GM20431 (cell line): ENCODE data around the gene POP4.
"Not testable (repeated sequence)": the region's sequence is repeated elsewhere in the genome, so short reads cannot be mapped to it uniquely, and the experiment has no call there.

Experiments
- in situ Hi-C: fragments of 300-500 bp; cut with MseI, MboI; formaldehyde crosslinking; loops from one replicate; pipeline ENCODE4 v1.15.0; 2020; ENCODE audit warnings: low sequenced_read_pairs; ENCODE audit not compliant: unreplicated experiment

The POP4 gene, protein sequence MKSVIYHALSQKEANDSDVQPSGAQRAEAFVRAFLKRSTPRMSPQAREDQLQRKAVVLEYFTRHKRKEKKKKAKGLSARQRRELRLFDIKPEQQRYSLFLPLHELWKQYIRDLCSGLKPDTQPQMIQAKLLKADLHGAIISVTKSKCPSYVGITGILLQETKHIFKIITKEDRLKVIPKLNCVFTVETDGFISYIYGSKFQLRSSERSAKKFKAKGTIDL

GRCh38 chr19:29605653-29606419, at the start of gene POP4:
POP4 (plus strand) TSS chr19:29606283; CDS start chr19:29606319, 36 bp downstream.
- in situ Hi-C loops, result loop anchor here (10.0 kb wide), 1 partner anchor 99 kb away; no protein-coding TSS in a partner anchor

DNA sequence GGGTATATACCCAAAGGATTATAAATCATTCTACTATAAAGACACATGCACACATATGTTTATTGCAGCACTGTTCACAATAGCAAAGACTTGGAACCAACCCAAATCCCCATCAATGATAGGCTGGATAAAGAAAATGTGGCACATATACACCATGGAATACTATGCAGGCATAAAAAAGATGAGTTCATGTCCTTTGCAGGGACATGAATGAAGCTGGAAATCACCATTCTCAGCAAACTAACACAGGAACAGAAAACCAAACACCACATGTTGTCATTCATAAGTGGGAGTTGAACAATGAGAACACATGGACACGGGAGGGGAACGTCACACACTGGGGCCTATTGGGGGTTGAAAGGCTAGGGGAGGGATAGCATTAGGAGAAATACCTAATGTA, 47.0 kb upstream of the POP4 start:
- in situ Hi-C loops, result not testable (repeated sequence)

DNA sequence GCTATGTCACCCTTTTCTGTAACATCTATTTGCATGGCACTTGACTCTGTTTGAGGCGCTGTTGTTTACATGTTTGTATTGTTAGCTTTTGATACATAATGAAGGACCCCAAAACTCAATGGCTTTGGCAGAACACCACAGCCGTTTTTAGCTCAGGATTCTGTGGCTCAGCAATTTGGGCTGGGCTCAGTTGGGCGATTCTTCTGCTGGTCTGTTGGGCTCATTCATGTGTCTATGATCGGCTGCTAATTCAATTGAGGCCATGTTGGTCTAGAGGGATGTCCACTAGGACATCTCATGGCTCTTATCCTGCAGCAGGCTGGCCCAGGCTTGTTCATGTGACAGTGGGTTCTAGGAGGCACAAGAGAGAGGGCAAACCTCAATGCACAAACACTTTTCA, 46.3 kb upstream of the POP4 start:
- in situ Hi-C loops, result no loop called here

- in situ Hi-C loops, result no loop called here
Measured at GRCh38 chr19:29560313-29561075, 45.6 kb upstream of the POP4 start.

DNA sequence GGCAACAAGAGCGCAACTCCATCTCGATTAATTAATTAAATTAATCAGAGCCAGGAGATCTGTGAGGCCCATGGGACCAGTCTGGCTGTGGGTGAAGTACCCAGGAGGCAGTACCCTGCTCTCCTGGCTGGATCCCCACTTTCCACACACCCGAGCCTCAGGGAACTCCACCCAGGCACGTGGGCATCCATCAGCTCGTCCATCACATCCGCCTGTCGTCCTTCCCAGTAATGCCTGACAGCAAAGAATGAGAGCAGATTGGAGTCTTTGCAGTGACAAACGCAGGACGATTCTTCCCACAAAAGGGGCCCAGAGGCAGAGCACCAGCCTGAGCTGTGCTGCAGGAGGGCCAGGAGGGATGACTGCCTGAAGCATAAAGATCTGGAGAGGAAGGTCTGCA, 44.5 kb upstream of the POP4 start:
- in situ Hi-C loops, result no loop called here

GRCh38 chr19:29562299-29563297, 43.5 kb upstream of the POP4 start:
- in situ Hi-C loops, result no loop called here

- in situ Hi-C loops, result no loop called here
Measured at GRCh38 chr19:29563486-29564101, 42.5 kb upstream of the POP4 start.

DNA sequence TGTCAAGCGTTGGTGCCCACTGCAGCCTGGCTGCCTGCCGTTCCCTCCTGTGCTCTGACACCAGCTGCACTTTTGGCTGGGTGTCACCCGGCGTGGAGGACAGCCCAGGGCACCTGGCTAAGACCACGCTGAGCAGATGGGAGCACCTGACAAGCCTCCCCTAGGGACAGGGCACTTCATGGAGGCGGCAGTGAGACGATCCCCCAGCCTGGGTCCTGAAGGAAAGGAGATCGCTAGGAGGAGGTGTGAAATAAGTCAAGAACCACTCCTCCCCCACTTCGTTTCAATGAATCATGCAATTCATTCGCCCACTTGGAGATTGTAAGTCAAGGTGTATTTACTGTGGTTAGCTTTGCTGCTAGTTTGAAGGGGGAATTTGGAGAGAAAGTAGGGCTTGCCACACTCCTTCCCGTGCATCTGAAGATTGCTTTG, 41.5 kb upstream of the POP4 start:
- in situ Hi-C loops, result no loop called here

GRCh38 chr19:29565171-29565570, 40.9 kb upstream of the POP4 start:
- in situ Hi-C loops, result no loop called here

GRCh38 chr19:29566496-29567054, 39.5 kb upstream of the POP4 start:
- in situ Hi-C loops, result no loop called here

- in situ Hi-C loops, result no loop called here
Measured at GRCh38 chr19:29567366-29567915, 38.6 kb upstream of the POP4 start.

- in situ Hi-C loops, result no loop called here
Measured at GRCh38 chr19:29568036-29569025, 37.8 kb upstream of the POP4 start.

DNA sequence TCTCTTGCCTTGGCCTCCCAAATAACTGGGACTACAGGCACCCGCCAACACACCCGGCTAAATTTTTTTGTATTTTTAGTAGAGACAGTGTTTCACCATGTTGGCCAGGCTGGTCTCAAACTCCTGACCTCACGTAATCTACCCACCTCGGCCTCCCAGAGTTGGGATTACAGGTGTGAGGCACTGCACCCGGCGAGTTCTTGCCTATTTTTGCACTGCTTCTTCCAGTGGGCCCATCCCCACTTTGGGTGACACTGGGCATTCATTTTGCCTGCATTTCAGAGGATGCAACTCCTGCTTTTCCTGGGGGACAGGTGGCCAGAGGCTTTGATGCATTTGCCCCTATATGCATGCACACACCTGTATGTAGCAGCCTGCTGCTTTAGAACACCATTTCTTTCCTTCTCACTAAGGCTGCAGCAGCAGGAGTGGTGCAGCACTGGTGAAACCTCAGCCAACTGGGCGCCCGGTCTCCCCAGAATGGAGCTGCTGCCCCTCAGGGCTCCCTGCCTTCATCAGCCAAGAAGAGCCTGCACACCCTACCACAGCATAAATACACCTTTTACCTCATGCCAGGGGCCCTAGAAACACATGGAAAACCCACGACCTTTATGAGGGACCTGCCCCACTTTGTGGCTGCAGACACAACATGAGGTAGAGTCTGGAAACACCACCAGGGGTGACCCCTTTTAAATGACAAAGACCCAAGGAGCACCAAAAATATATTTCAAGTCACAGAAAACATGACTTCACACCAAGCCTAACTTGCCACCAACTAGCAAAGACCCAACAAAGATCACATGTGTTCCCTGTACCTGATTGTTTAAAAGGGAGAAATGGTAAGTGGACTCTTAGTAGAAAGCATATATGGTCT, 36.8 kb upstream of the POP4 start:
- in situ Hi-C loops, result no loop called here

DNA sequence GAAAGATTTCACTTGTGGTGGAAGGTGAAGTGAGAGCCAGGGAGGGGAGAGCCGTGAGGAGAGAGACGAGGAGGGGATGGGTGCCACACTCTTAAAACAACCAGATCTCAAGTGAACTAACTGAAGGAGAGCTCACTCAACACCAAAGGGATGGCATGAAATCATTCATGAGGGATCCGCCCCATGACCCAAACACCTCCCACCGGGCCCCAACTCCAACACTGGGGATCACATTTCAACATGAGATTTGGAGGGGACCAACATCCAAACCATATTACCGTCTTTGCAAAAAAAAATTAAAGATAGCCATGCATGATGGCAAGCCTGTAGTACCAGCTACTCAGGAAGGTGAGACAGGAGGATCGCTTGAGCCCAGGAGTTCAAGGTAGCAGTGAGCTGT, 34.9 kb upstream of the POP4 start:
- in situ Hi-C loops, result no loop called here

GRCh38 chr19:29573486-29573885, 32.6 kb upstream of the POP4 start:
- in situ Hi-C loops, result no loop called here

GRCh38 chr19:29574510-29574909, 31.6 kb upstream of the POP4 start:
- in situ Hi-C loops, result no loop called here
